Retinal pigment epithelial cell (primary cell): ENCODE measurements around the gene FAXDC2.

Experiments
- DNase-seq: peaks from one replicate; pipeline ENCODE4 v3.0.0-alpha.2; 2010; ENCODE audit warnings: low read depth
- H3K4me3 ChIP-seq: 2 replicates; pipeline ENCODE4 v1.5.1; 2011; ENCODE audit warnings: mild to moderate bottlenecking, low read length, control low read depth, moderate library complexity
- TF ChIP-seq, protein P1 (sequence below): conservative IDR thresholded peaks from 2 replicates; pipeline ENCODE4 v1.5.1; 2011; ENCODE audit warnings: low read depth, low read length, control low read depth, inconsistent platforms

The FAXDC2 gene

DNA sequence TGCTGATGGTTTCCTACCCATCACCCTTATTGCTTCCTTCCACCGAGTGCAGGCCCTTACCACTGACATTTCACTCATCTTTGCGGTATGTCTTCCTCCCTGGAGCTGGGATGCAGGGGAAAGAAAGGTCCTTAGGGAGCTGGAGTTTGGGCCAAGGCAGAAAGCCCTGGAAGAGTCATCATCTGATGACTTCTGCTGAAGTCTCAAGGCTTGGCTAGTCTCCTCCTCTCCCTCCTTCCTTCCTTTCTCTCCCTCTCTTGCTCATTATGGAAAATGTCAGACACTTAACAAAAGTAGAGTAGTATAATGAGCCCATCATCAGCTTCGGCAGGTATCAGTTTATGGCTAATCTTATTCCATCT, 55.2 kb downstream of the FAXDC2 start:
- DNase-seq = no peak
- H3K4me3 ChIP-seq = no peak overlapping the region
- TF ChIP-seq, protein P1, sequence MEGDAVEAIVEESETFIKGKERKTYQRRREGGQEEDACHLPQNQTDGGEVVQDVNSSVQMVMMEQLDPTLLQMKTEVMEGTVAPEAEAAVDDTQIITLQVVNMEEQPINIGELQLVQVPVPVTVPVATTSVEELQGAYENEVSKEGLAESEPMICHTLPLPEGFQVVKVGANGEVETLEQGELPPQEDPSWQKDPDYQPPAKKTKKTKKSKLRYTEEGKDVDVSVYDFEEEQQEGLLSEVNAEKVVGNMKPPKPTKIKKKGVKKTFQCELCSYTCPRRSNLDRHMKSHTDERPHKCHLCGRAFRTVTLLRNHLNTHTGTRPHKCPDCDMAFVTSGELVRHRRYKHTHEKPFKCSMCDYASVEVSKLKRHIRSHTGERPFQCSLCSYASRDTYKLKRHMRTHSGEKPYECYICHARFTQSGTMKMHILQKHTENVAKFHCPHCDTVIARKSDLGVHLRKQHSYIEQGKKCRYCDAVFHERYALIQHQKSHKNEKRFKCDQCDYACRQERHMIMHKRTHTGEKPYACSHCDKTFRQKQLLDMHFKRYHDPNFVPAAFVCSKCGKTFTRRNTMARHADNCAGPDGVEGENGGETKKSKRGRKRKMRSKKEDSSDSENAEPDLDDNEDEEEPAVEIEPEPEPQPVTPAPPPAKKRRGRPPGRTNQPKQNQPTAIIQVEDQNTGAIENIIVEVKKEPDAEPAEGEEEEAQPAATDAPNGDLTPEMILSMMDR = no peak

DNA sequence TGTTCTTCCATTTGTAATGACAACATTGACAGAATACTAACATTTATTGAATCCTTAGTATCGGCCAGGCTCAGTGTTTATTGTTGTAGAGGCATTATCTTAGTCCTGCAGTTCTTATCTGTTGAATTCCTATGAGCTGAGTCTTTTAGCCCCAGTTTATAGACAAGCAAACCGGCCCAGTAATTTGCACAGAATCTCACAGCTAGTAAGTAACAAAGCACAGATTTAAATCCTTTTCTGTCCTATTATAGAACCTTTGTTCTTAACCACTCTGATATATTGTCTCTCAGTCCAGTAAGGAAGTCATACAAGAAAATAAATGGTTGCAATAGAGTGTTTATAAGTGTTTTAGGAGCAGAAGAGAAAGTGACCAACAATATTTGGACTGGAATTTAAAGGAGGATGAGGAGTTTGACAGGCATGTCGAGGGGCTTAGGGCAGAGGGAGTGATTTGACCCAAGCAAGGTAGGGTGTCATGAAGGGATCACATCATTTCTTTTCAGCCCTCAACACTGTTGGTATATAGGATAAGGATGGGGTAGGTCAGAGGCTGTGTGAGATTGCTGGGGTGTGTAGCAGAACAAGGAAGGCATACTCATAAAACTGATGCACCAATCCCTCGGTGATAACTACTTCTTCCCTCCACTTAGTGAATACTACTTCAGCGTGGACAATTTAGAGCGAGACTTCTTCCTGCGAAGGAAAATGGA, 55.7 kb downstream of the FAXDC2 start:
- H3K4me3 ChIP-seq = no peak overlapping the region
- TF ChIP-seq, protein P1 = no peak
- DNase-seq = no peak

DNA sequence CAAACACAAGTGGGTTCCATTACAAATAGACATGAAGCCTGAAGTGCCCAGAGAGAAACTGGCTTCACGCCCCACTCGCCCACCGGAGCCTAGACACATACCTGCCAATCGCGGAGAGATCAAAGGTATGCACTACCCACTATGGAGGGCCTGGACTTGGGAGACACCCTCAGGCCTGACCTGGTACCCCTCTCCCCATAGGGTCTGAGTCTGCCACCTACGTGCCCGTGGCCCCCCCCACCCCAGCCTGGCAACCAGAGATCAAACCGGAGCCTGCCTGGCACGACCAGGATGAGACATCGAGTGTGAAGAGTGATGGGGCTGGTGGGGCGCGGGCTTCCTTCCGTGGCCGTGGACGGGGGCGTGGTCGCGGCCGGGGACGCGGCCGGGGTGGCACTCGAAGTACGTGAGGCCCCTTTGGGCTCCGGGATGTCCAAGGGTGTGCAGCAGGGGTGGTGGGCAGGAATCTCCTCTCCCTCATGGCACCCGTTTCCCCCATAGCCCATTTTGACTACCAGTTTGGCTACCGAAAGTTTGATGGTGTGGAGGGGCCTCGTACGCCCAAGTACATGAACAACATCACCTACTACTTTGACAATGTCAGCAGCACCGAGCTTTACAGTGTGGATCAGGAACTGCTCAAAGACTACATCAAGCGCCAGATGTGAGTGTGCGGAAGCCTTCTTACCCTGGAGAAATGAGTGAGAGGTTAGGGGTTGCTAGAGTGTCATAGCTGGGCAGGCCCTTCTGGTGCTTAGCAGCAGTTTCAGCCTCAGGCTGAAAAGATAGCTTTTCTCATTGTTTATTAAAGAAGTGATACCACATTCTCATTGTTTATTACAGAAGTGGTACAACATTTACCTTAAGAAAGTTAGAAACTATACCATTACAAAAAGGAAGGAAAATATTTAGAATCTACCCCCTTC, 56.5 kb downstream of the FAXDC2 start:
- no peak for DNase-seq
- H3K4me3 ChIP-seq = no peak overlapping the region
- TF ChIP-seq, protein P1 = no peak

DNA sequence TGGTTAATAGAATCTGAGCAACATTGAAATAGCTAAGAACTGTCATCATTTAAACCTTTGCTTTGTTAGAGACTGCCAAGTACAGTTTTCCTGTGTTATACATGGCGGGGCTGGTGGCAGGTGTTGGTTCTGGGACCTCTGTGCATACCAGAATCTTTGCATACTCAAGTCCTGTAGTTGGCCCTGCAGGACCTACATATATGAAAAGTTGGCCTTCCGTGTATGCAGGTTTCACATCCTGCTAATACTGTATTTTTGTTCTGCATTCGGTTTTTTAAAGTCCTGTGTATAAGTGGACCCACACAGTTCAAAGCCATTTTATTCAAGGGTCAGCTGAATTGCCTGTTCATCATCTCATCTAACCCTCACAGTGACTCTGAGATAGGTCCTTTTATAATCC, 58.9 kb downstream of the FAXDC2 start:
- TF ChIP-seq, protein P1 = no peak
- no peak overlapping the region for H3K4me3 ChIP-seq
- no peak for DNase-seq

DNA sequence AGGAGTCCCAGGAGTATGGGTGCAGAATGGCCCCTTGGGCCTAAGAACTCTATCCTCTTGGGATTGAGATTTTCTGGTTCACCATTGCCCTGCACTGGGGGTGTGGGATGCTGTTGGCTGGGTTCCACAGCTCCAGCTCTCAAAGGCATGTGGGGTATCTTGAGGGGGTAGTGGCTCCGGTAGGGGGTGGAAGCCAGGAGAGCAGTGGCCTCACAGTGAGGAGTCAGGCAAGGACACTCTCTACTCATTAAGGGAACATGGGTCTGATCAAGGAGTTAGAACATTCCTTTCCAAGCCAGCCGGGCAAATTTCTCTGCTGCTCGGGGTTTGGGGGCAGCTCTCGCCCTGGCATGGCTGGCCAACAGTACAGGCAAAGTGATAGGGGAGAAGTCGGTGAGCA, 62.2 kb downstream of the FAXDC2 start:
- H3K4me3 ChIP-seq = no peak overlapping the region
- TF ChIP-seq, protein P1 = no peak
- DNase-seq = no peak

DNA sequence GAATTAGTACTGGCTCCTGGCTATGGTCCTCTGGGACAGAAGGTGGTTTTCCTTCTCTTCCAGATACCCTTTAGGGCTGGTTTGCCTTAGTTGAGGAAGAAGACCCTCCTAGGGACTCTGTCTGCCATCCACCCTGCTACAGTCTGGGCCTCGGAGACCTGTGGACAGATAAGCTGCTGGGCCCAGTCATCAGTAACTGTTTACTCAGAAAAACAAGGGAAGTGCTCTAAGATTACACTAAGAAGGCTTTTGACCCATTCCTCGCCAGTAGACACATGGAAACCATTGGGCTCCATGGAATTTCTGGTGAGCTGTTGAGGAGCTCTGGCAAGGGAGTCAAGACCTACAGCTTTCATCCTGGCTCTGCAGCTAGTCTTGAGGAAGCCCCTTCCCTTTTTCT, 64.0 kb downstream of the FAXDC2 start:
- H3K4me3 ChIP-seq = no peak overlapping the region
- TF ChIP-seq, protein P1 = no peak
- DNase-seq = no peak
